Gastroesophageal sphincter (tissue), 4 donors: ENCODE measurements around the gene ERAS. TPM values are rescaled to one million over a fixed set of nuclear protein-coding genes. Genes with fewer than 3 reads are reported as not detected.

Experiments
- ATAC-seq: fragments of 150-250 bp; one replicate; pipeline ENCODE4 v1.9.1; 2016; ENCODE audit warnings: mild to moderate bottlenecking, moderate library complexity
- H3K27ac ChIP-seq, 4 donors: fragments of 200-600 bp; sonication (generic) in 3 of 4; 1 replicate in 3 of 4; 2 replicates in 1 of 4; pipeline ENCODE4 v1.5.1; 2016 to 2019
- H3K27me3 ChIP-seq: fragments of 200-600 bp; sonication (generic); one replicate; pipeline ENCODE4 v1.5.1; 2019
- H3K36me3 ChIP-seq, 2 donors: fragments of 200-600 bp; sonication (generic); one replicate each; pipeline ENCODE4 v1.5.1; 2019; ENCODE audit warnings: control low read depth in 1 of 2
- H3K4me1 ChIP-seq, 3 donors: fragments of 200-600 bp; sonication (generic); 1 replicate in 2 of 3; 2 replicates in 1 of 3; pipeline ENCODE4 v1.5.1; 2016 to 2019; ENCODE audit warnings: control low read depth in 2 of 3
- H3K4me3 ChIP-seq, 2 donors: fragments of 200-600 bp; sonication (generic); one replicate each; pipeline ENCODE4 v1.5.1; 2019; ENCODE audit warnings: mild to moderate bottlenecking in 1 of 2, moderate library complexity in 1 of 2
- H3K9me3 ChIP-seq, 3 donors: fragments of 200-600 bp; sonication (generic); one replicate each; pipeline ENCODE4 v1.5.1; 2017 to 2019; ENCODE audit warnings: control low read depth in 2 of 3
- EP300 ChIP-seq: sonication (generic); formaldehyde crosslinking; IDR thresholded peaks from one replicate; pipeline ENCODE4 v1.6.1; 2017; ENCODE audit warnings: antibody characterized with exemption, mild to moderate bottlenecking
- POLR2A ChIP-seq, 2 donors: fragments of 450-650 bp; IDR thresholded peaks; one replicate each; pipeline ENCODE4 v1.6.1; 2017; ENCODE audit warnings: antibody characterized with exemption in 2 of 2, mild to moderate bottlenecking in 2 of 2, moderate library complexity in 1 of 2
- POLR2AphosphoS5 ChIP-seq: sonication (generic); formaldehyde crosslinking; IDR thresholded peaks from one replicate; pipeline ENCODE4 v1.6.1; 2017; ENCODE audit warnings: antibody characterized with exemption
- WGBS, 2 donors: methylation state at CpG; one replicate each; pipeline ENCODE4 v1.1.5; 2018; ENCODE audit warnings: low coverage in 1 of 2; 5-methylcytosine and 5-hydroxymethylcytosine counted together
- total RNA-seq, 4 donors: library from RNA; depleted of rRNA; stranded (reverse); fragments of >200 nt; gene quantifications; one replicate each; pipeline ENCODE4 v1.1.0, GENCODE V29; 2016
- TF ChIP-seq, protein P1 (sequence below), 4 experiments: fragments of 200-600 bp in 2 of 4; fragments of 450-650 bp in 2 of 4; sonication (generic) in 1 of 4; IDR thresholded peaks; one replicate each; pipeline ENCODE4 v1.5.1; 2017 to 2019; ENCODE audit warnings: antibody characterized with exemption in 4 of 4, mild to moderate bottlenecking in 2 of 4, moderate library complexity in 2 of 4

Gene ERAS
- total RNA-seq, 4 donors from 2014 or later = not detected

- H3K27ac ChIP-seq = no peak overlapping the region
- H3K36me3 ChIP-seq = no peaks in the 10 kb centered on the region
- WGBS, 2 donors = 32 to 59% methylated on average over 6 to 7 of the region's 17 CpGs
- ATAC-seq = no peak
- H3K9me3 ChIP-seq = no peaks in the 10 kb centered on the region
- no peak for TF ChIP-seq POLR2A (IDR thresholded peaks at IDR 0.05)
- no peak for TF ChIP-seq EP300
- TF ChIP-seq, protein P1, sequence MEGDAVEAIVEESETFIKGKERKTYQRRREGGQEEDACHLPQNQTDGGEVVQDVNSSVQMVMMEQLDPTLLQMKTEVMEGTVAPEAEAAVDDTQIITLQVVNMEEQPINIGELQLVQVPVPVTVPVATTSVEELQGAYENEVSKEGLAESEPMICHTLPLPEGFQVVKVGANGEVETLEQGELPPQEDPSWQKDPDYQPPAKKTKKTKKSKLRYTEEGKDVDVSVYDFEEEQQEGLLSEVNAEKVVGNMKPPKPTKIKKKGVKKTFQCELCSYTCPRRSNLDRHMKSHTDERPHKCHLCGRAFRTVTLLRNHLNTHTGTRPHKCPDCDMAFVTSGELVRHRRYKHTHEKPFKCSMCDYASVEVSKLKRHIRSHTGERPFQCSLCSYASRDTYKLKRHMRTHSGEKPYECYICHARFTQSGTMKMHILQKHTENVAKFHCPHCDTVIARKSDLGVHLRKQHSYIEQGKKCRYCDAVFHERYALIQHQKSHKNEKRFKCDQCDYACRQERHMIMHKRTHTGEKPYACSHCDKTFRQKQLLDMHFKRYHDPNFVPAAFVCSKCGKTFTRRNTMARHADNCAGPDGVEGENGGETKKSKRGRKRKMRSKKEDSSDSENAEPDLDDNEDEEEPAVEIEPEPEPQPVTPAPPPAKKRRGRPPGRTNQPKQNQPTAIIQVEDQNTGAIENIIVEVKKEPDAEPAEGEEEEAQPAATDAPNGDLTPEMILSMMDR (IDR thresholded peaks at IDR 0.05) = no peak
- no peak for TF ChIP-seq POLR2AphosphoS5
- H3K4me1 ChIP-seq = no peaks in the 10 kb centered on the region
- H3K4me3 ChIP-seq = no peak overlapping the region
- H3K27me3 ChIP-seq = peaks cover 7% of the 10 kb centered on the region
These were observed 38.5 kb upstream of the ERAS start for GRCh38 chrX:48787505-48788443.

GRCh38 chrX:48789366-48790220 is 36.7 kb upstream of the ERAS start:
- no peaks in the 10 kb centered on the region for H3K4me1 ChIP-seq
- H3K27me3 ChIP-seq = peaks cover 7% of the 10 kb centered on the region
- H3K36me3 ChIP-seq = no peaks in the 10 kb centered on the region
- H3K27ac ChIP-seq = no peak overlapping the region
- TF ChIP-seq, protein P1 (IDR thresholded peaks at IDR 0.05) = no peak
- no peak for TF ChIP-seq EP300
- no peak for TF ChIP-seq POLR2AphosphoS5
- TF ChIP-seq POLR2A (IDR thresholded peaks at IDR 0.05) = no peak
- no peak overlapping the region for H3K4me3 ChIP-seq
- 62 to 83% methylated on average over 4 to 5 of the region's 7 CpGs for WGBS, 2 donors
- ATAC-seq = no peak
- H3K9me3 ChIP-seq = no peaks in the 10 kb centered on the region

- ATAC-seq = no peak
- 49 to 72% methylated on average over 3 to 5 of the region's 5 CpGs for WGBS, 2 donors
- H3K4me3 ChIP-seq = no peak overlapping the region
- peaks cover 7% of the 10 kb centered on the region for H3K27me3 ChIP-seq
- no peaks in the 10 kb centered on the region for H3K36me3 ChIP-seq
- no peaks in the 10 kb centered on the region for H3K9me3 ChIP-seq
- H3K27ac ChIP-seq = no peak overlapping the region
- TF ChIP-seq POLR2A (IDR thresholded peaks at IDR 0.05) (no peak), POLR2AphosphoS5 (no peak), EP300 (no peak)
- TF ChIP-seq, protein P1 (IDR thresholded peaks at IDR 0.05) = no peak
- no peaks in the 10 kb centered on the region for H3K4me1 ChIP-seq
These were observed 35.8 kb upstream of the ERAS start for GRCh38 chrX:48790477-48790876.

GRCh38 chrX:48791063-48791820 is 35.1 kb upstream of the ERAS start:
- Histone ChIP-seq H3K9me3 (no peaks in the 10 kb centered on the region), H3K4me1 (no peaks in the 10 kb centered on the region), H3K4me3 (no peak overlapping the region), H3K27me3 (peaks cover 7% of the 10 kb centered on the region), H3K27ac (no peak overlapping the region), H3K36me3 (no peaks in the 10 kb centered on the region)
- no peak for ATAC-seq
- 17 to 33% methylated on average over 1 of the region's 11 CpGs for WGBS, 2 donors
- no peak for TF ChIP-seq POLR2A (IDR thresholded peaks at IDR 0.05)
- TF ChIP-seq, protein P1 (IDR thresholded peaks at IDR 0.05) = no peak
- TF ChIP-seq EP300 = no peak
- no peak for TF ChIP-seq POLR2AphosphoS5
